ENCODE measurements around the gene IL20. TPM values are rescaled to one million over a fixed set of nuclear protein-coding genes. Genes with fewer than 3 reads are reported as not detected.

The IL20 gene
- total RNA-seq, 1 experiment from 2014 or later, result not detected

- Histone ChIP-seq H3K36me3 (ENCODE audit: insufficient read depth, low read length) (no peaks in the 10 kb centered on the region), H3K4me3 (ENCODE audit: low read length) (no peak overlapping the region), H2AFZ (ENCODE audit: low read length) (no peak overlapping the region), H3K9me3 (ENCODE audit: low read length) (no peaks in the 10 kb centered on the region), H3K9me2 (replicated peaks; ENCODE audit: insufficient read depth, low read length) (no peaks in the 10 kb centered on the region), H3K4me1 (ENCODE audit: low read length) (no peaks in the 10 kb centered on the region), H3K4me2 (ENCODE audit: low read depth, low read length, poor library complexity, severe bottlenecking) (no peak overlapping the region), H4K20me1 (ENCODE audit: insufficient read depth, low read depth, low read length) (no peaks in the 10 kb centered on the region), H3K27me3 (ENCODE audit: low read length) (no peaks in the 10 kb centered on the region), H3K79me2 (ENCODE audit: low read length) (no peaks in the 10 kb centered on the region), H3K9ac (ENCODE audit: low read length) (no peak overlapping the region), H3K27ac (ENCODE audit: low read length) (no peak overlapping the region)
- DNase-seq, result no peak
These were observed 30.4 kb downstream of the IL20 start for GRCh38 chr1:206895837-206896242.

GRCh38 chr1:206896261-206896660 is 30.8 kb downstream of the IL20 start:
- H4K20me1 ChIP-seq (ENCODE audit: insufficient read depth, low read depth, low read length), result no peaks in the 10 kb centered on the region
- H3K27me3 ChIP-seq (ENCODE audit: low read length), result no peaks in the 10 kb centered on the region
- H3K9me3 ChIP-seq (ENCODE audit: low read length), result no peaks in the 10 kb centered on the region
- no peaks in the 10 kb centered on the region for H3K36me3 ChIP-seq (ENCODE audit: insufficient read depth, low read length)
- no peak overlapping the region for H3K9ac ChIP-seq (ENCODE audit: low read length)
- H3K27ac ChIP-seq (ENCODE audit: low read length), result no peak overlapping the region
- DNase-seq, result no peak
- H3K4me2 ChIP-seq (ENCODE audit: low read depth, low read length, poor library complexity, severe bottlenecking), result no peak overlapping the region
- H2AFZ ChIP-seq (ENCODE audit: low read length), result no peak overlapping the region
- no peaks in the 10 kb centered on the region for H3K4me1 ChIP-seq (ENCODE audit: low read length)
- no peaks in the 10 kb centered on the region for H3K79me2 ChIP-seq (ENCODE audit: low read length)
- no peak overlapping the region for H3K4me3 ChIP-seq (ENCODE audit: low read length)
- H3K9me2 ChIP-seq (replicated peaks; ENCODE audit: insufficient read depth, low read length), result no peaks in the 10 kb centered on the region

- no peaks in the 10 kb centered on the region for H3K27me3 ChIP-seq (ENCODE audit: low read length)
- H3K9me3 ChIP-seq (ENCODE audit: low read length), result no peaks in the 10 kb centered on the region
- H3K9me2 ChIP-seq (replicated peaks; ENCODE audit: insufficient read depth, low read length), result no peaks in the 10 kb centered on the region
- H3K4me3 ChIP-seq (ENCODE audit: low read length), result no peak within 1 kb of the TSS
- no peaks in the 10 kb centered on the region for H3K4me1 ChIP-seq (ENCODE audit: low read length)
- H3K79me2 ChIP-seq (ENCODE audit: low read length), result no peaks in the 10 kb centered on the region
- no peaks in the 10 kb centered on the region for H3K36me3 ChIP-seq (ENCODE audit: insufficient read depth, low read length)
- H2AFZ ChIP-seq (ENCODE audit: low read length), result no peak within 1 kb of the TSS
- DNase-seq, result no peak
- no peaks in the 10 kb centered on the region for H4K20me1 ChIP-seq (ENCODE audit: insufficient read depth, low read depth, low read length)
- H3K9ac ChIP-seq (ENCODE audit: low read length), result no peak within 1 kb of the TSS
- no peak within 1 kb of the TSS for H3K27ac ChIP-seq (ENCODE audit: low read length)
- no peak within 1 kb of the TSS for H3K4me2 ChIP-seq (ENCODE audit: low read depth, low read length, poor library complexity, severe bottlenecking)
These were observed 31.8 kb downstream of the IL20 start, which contains the start of gene IL24 for GRCh38 chr1:206897175-206897574. Gene IL24, plus strand, starts transcription at chr1:206897443. Its CDS starts 390 bp downstream, at chr1:206897833.

GRCh38 chr1:206898089-206898914 is 32.9 kb downstream of the IL20 start:
- Histone ChIP-seq H3K36me3 (ENCODE audit: insufficient read depth, low read length) (no peaks in the 10 kb centered on the region), H3K79me2 (ENCODE audit: low read length) (no peaks in the 10 kb centered on the region), H3K4me3 (ENCODE audit: low read length) (no peak overlapping the region), H3K27ac (ENCODE audit: low read length) (no peak overlapping the region), H4K20me1 (ENCODE audit: insufficient read depth, low read depth, low read length) (no peaks in the 10 kb centered on the region), H3K9me3 (ENCODE audit: low read length) (no peaks in the 10 kb centered on the region), H3K4me1 (ENCODE audit: low read length) (no peaks in the 10 kb centered on the region), H3K27me3 (ENCODE audit: low read length) (no peaks in the 10 kb centered on the region), H2AFZ (ENCODE audit: low read length) (no peak overlapping the region), H3K4me2 (ENCODE audit: low read depth, low read length, poor library complexity, severe bottlenecking) (no peak overlapping the region), H3K9ac (ENCODE audit: low read length) (no peak overlapping the region), H3K9me2 (replicated peaks; ENCODE audit: insufficient read depth, low read length) (no peaks in the 10 kb centered on the region)
- no peak for DNase-seq

- no peak overlapping the region for H3K9ac ChIP-seq (ENCODE audit: low read length)
- no peak for DNase-seq
- H3K36me3 ChIP-seq (ENCODE audit: insufficient read depth, low read length), result no peaks in the 10 kb centered on the region
- no peak overlapping the region for H3K4me3 ChIP-seq (ENCODE audit: low read length)
- H3K9me2 ChIP-seq (replicated peaks; ENCODE audit: insufficient read depth, low read length), result no peaks in the 10 kb centered on the region
- H3K27ac ChIP-seq (ENCODE audit: low read length), result no peak overlapping the region
- H3K79me2 ChIP-seq (ENCODE audit: low read length), result no peaks in the 10 kb centered on the region
- no peaks in the 10 kb centered on the region for H3K4me1 ChIP-seq (ENCODE audit: low read length)
- no peak overlapping the region for H3K4me2 ChIP-seq (ENCODE audit: low read depth, low read length, poor library complexity, severe bottlenecking)
- H3K27me3 ChIP-seq (ENCODE audit: low read length), result no peaks in the 10 kb centered on the region
- no peaks in the 10 kb centered on the region for H4K20me1 ChIP-seq (ENCODE audit: insufficient read depth, low read depth, low read length)
- H2AFZ ChIP-seq (ENCODE audit: low read length), result no peak overlapping the region
- H3K9me3 ChIP-seq (ENCODE audit: low read length), result no peaks in the 10 kb centered on the region
These were observed 33.5 kb downstream of the IL20 start for GRCh38 chr1:206898915-206899431.

- Histone ChIP-seq H3K4me2 (ENCODE audit: low read depth, low read length, poor library complexity, severe bottlenecking) (no peak overlapping the region), H3K4me1 (ENCODE audit: low read length) (peaks cover 2% of the 10 kb centered on the region), H3K27me3 (ENCODE audit: low read length) (no peaks in the 10 kb centered on the region), H3K36me3 (ENCODE audit: insufficient read depth, low read length) (no peaks in the 10 kb centered on the region), H3K9me3 (ENCODE audit: low read length) (no peaks in the 10 kb centered on the region), H3K79me2 (ENCODE audit: low read length) (no peaks in the 10 kb centered on the region), H3K4me3 (ENCODE audit: low read length) (no peak overlapping the region), H3K9ac (ENCODE audit: low read length) (no peak overlapping the region), H2AFZ (ENCODE audit: low read length) (no peak overlapping the region), H3K9me2 (replicated peaks; ENCODE audit: insufficient read depth, low read length) (no peaks in the 10 kb centered on the region), H4K20me1 (ENCODE audit: insufficient read depth, low read depth, low read length) (no peaks in the 10 kb centered on the region), H3K27ac (ENCODE audit: low read length) (no peak overlapping the region)
- no peak for DNase-seq
These were observed 34.3 kb downstream of the IL20 start for GRCh38 chr1:206899717-206900116.

- no peak for DNase-seq
- Histone ChIP-seq H3K9me2 (replicated peaks; ENCODE audit: insufficient read depth, low read length) (no peaks in the 10 kb centered on the region), H3K27ac (ENCODE audit: low read length) (no peak overlapping the region), H3K27me3 (ENCODE audit: low read length) (no peaks in the 10 kb centered on the region), H3K4me1 (ENCODE audit: low read length) (peaks cover 6% of the 10 kb centered on the region), H4K20me1 (ENCODE audit: insufficient read depth, low read depth, low read length) (no peaks in the 10 kb centered on the region), H3K9me3 (ENCODE audit: low read length) (no peaks in the 10 kb centered on the region), H2AFZ (ENCODE audit: low read length) (no peak overlapping the region), H3K36me3 (ENCODE audit: insufficient read depth, low read length) (no peaks in the 10 kb centered on the region), H3K79me2 (ENCODE audit: low read length) (no peaks in the 10 kb centered on the region), H3K4me3 (ENCODE audit: low read length) (no peak overlapping the region), H3K4me2 (ENCODE audit: low read depth, low read length, poor library complexity, severe bottlenecking) (no peak overlapping the region), H3K9ac (ENCODE audit: low read length) (no peak overlapping the region)
These were observed 34.7 kb downstream of the IL20 start for GRCh38 chr1:206900149-206900548.

GRCh38 chr1:206901944-206902343 is 36.5 kb downstream of the IL20 start:
- Histone ChIP-seq H3K4me3 (ENCODE audit: low read length) (no peak overlapping the region), H3K27me3 (ENCODE audit: low read length) (no peaks in the 10 kb centered on the region)

More at GRCh38 chr1:206901944-206902343, 36.5 kb downstream of the IL20 start:
- Histone ChIP-seq H4K20me1 (ENCODE audit: insufficient read depth, low read depth, low read length) (no peaks in the 10 kb centered on the region), H3K36me3 (ENCODE audit: insufficient read depth, low read length) (no peaks in the 10 kb centered on the region), H3K9ac (ENCODE audit: low read length) (no peak overlapping the region), H3K27ac (ENCODE audit: low read length) (no peak overlapping the region), H3K4me2 (ENCODE audit: low read depth, low read length, poor library complexity, severe bottlenecking) (no peak overlapping the region), H3K79me2 (ENCODE audit: low read length) (no peaks in the 10 kb centered on the region), H3K4me1 (ENCODE audit: low read length) (peaks cover 16% of the 10 kb centered on the region), H3K9me2 (replicated peaks; ENCODE audit: insufficient read depth, low read length) (no peaks in the 10 kb centered on the region), H2AFZ (ENCODE audit: low read length) (no peak overlapping the region), H3K9me3 (ENCODE audit: low read length) (no peaks in the 10 kb centered on the region)
- no peak for DNase-seq

Measured in Karpas-422 (cell line).